HG02798 (cell line): Measurements from ENCODE around the gene DIDO1.

Experiments used
- ATAC-seq: cut with Tn5 transposase; IDR thresholded peaks from one replicate; pipeline ENCODE4 v1.9.1; 2021; ENCODE audit warnings: mild to moderate bottlenecking; ENCODE audit not compliant: unreplicated experiment, poor library complexity

The DIDO1 gene

DNA sequence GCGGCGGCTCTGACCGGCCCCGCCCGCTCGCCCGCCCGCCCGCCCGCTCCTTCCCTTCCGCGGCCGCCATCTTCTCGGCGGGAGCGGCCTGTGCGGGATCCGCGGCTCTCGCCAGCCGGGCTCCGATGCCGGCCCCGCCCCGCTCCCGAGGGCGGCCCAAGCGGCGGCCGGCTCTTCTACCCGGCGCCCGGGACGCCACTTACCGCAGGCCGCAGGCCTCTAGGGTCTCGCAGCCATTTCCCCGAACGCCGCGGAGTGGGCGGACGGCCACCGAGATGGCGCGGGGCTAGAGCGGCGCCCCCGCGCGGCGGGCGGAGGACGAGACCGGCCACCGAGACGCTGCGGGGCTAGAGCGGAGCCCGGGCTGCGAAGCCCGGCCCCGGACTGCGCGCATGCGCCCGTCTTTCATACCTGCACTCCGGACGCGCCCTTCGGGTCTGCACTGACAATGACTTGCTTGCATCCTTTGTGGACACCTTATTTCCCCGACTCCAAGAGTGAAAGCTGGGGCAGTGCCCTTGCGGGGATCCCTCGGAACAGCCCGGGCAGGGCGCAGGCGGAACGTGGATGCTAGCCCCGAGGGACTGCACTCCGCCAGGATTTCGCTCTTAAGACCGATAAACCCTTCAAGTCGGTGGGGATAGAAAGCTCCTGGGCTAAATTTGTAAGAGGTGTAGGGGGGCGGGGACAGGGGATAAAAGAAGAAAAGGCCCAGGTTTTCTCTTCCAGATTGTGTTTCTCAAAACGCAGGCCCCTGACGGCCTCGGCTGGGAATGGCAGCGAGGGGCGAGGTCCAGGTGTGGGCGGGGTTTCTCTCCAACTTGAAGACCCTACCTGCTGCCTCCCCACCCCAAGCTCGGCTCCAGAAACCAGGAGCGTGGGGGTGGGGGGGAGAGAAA, at the start of gene DIDO1:
DIDO1 (minus strand) TSS at position 277 of the 899 bp plus-strand sequence.
- ATAC-seq = peak; percentile 90

DNA sequence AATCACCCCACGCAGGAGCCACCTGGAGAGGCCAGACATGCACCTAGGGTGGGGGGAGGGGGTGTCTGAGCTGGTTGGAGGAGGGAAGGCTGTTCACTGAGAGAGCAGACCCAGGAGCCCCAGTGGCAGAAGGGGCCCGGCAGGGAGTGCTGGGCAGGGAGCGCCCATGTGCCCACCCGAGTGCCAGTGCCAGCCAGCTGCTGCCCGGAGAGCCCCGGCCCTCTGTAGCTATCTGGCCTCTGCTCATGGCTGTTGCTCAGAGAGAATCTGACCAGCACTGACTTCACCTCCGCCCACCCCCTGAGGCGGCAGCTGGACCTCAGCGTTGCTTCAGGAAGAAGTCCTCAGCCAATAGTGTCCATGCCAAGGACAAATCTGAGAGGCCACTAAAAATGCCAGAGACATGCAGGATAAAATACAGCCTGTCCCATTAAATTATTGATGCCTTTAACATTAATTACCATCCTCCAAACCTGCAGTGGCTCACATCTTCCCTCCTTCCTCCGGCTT, 49.0 kb upstream of the DIDO1 start:
- ATAC-seq = no peak

DNA sequence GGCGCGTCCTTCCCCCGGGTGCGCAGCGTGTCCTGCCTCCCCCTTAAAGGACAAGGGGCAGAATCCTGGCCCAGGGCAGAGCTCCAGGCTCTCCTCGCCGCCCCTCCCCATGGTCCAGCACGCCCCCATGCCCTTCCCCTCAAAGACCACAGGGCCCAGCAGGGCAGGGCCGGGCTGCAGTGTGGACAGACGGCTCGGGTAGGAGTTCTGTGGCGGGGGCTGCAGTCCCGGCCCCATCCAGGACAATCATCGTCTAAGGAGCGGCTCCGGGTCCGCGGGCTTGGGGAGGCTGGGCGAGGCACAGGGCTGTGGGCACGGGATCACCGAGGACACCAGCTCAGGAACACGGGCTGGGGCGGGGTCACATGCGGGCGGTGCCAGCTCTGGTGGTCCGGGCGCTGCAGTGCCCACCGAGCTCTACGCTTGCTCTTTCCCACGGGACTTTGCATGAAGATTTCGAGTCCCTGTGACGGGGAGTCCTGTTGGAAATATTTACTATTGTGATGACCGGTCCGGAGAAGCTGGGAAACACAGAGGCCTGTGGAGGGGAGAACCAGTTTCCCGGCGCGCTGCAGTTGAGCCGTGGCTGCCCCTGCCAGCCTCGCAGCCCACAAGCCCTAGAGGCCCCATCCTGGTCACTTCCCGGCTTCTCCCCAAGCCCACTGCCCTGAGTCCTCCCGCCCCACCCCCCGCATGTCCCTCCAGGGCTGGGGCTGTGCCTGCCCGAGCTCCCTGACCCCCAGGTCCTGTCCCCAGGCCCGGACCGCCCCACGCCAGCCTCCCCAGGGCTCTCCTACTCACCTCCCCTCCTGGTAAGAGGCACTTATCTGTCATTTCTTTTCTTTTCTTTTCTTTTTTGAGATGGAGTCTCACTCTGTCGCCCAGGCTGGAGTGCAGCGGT, 46.8 kb upstream of the DIDO1 start:
- no peak for ATAC-seq

DNA sequence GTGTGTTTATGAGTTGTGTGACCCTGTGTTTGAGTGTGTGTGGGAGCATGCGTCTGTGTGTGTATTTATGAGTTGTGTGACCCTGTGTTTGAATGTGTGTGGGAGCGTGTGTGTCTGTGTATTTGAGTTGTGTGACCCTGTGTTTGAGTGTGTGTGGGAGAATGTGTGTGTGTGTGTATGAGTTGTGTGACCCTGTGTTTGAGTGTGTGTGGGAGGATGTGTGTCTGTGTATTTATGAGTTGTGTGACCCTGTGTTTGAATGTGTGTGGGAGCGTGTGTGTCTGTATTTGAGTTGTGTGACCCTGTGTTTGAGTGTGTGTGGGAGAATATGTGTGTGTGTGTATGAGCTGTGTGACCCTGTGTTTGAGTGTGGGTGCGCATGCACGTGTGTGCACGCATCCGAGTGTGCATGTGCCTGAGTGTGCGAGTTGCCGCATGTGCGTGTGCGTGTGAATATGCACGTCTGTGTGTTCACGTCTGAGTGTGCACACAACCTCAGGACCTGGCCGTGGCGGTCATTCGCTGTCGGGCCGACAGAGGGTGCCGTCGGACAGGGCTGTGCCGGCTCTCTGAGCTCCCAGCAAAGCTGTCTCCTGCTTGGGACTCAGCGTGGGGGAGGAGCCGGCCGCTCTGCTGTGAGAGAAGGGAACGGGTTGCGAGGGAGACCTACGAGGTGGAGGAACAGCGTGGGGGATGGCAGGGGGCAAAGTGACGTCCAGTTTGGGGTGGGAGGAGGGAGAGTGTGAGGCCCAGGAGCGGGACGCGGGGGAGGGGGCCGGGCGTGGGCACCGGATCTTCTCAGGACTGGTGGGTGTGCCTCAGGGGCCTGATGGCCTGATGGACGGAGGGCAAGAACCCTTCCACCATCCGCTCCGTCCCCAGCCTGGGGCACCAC, 45.9 kb upstream of the DIDO1 start:
- peak; percentile 73 for ATAC-seq

DNA sequence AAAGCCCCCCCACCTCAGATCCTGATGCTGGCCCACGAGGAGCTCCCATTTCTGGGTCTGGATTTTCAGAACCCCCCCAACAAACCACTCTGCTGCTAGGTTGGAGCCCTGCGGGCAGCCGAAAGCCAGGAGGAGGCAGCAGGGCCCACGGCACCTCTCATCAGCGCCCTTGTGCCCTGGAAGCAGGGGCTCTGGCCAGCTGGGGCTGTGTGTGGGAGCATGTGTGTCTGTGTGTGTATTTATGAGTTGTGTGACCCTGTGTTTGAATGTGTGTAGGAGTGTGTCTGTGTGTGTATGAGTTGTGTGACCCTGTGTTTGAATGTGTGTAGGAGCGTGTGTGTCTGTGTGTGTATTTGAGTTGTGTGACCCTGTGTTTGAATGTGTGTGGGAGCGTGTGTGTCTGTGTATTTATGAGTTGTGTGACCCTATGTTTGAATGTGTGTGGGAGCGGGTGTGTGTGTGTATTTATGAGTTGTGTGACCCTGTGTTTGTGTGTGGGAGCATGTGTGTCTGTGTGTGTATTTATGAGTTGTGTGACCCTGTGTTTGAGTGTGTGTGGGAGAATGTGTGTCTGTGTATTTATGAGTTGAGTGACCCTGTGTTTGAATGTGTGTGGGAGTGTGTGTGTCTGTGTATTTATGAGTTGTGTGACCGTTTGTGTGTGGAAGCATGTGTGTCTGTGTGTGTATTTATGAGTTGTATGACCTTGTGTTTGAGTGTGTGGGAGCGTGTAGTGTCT, 45.1 kb upstream of the DIDO1 start:
- ATAC-seq = no peak

DNA sequence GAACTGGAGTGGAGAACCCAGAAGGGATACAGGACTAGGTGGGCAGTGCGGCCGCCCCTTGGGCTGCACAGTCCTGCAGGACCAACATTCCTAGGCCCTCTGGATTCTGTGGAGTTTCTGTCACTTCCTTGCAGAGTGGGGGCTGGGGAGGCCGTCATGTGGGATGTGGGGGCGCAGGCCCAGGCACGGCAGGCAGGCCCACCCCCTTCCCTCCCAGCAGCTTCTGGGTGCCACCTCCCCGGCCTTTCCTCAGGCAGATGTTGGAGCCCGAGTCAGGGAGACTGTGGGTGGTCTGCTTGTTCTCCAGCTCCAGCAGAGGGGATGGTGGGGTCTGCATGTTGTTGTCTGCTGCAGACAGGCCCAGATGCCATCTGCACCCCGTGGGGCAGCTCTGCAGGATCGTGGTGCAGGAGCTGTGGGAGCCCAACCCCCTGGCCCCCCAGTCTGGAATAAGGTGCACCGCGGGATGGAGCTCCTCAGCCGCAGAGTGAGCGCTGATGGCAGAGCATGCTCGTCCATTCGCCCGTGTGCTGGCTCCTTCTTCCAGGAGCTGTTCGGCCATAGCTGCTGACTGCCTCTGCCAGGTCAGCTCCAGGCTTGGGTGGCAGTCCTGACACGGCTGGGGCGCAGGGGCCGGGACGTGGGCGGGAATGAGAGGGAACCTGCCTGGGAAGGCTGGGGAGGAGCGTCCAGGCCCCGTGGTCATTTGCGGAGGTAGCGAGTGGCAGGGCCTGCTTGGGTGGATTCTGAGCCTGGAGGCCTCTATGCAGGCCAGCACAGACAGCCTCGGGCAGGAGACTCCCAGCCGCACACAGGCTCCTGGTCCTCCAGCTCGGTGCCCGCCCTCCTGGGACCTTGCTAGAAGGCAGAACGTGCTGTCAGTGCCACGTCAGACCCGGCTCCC, 44.3 kb upstream of the DIDO1 start:
- no peak for ATAC-seq

DNA sequence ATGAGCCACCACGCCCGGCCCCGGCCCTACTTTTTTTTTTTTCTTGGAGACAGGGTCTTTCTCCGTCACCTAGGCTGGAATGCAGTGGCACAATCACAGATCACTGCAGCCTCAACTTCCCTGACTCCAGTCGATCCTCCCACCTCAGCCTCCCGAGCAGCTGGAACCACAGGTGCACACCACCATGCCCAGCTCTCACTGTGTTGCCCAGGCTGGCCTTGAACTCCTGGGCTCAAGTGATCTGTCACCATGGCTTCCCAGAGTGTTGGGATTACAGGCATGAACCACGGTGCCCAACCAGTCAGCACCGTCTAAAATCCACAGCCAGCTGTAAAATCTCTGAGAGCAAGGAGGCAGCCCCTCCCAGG, 43.6 kb upstream of the DIDO1 start:
- no peak for ATAC-seq

DNA sequence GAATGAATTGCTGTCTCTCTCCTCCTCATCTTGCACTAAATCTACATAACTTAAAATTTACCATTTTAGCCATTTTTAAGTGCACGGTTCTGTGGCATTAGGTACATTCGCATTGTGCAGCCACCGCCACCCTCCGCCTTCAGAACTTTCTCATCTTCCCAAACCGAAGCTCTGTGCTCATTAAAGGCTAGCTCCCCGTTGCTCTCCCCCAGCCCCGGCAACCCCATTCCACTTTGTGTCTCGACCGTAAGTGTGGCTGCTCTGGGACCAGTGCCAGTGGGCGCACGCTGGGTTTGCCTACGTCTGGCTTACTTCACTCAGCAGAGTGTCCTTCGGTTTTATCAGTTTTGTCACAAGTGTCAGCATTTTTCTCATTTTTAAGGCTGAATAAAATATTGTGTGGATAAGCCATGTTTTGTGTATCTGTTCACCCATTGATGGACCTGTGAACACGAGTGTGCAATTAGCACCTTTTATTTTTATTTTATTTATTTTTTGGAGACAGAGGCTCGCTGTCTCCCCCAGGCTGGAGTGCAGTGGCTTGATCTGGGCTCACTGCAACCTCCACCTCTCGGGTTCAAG, 43.0 kb upstream of the DIDO1 start:
- ATAC-seq = no peak

DNA sequence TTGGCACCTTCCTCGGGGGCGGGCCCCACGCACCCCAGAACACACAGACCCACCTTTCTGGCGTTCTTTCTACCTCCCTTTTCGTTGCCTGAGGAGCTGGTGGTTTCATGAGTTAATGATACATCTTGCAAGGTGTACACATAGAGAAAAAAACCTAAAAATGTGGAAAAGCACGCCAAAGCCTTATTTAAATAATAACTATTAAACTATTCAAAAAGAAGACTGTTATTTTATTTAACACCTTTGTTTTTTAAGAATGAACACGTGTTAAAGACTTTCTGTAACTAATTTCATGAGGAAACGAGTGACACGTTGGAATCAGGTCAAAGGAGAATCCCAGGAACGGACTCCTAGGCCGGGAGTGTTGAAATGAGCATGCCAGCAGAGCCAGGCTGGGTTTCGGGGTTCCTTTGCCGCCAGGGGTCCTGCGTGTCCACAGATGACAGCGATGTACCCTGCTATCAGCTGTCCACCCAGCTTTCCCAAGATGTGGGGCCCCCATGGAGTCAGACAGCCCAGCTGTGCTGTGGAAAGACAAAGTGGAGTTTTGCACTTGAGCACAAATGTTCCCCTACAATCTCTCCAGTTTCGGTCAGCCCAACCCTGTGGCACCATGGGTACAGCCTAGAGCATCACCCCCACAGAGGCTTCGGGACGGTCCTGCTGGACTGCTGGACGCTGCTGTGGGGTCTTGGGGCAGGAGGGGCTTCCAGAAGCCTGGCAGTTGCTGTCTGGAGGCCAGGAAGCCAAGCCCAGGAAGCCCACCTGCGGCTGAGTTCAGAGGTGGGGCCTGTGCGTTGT, 42.3 kb upstream of the DIDO1 start:
- ATAC-seq = no peak

DNA sequence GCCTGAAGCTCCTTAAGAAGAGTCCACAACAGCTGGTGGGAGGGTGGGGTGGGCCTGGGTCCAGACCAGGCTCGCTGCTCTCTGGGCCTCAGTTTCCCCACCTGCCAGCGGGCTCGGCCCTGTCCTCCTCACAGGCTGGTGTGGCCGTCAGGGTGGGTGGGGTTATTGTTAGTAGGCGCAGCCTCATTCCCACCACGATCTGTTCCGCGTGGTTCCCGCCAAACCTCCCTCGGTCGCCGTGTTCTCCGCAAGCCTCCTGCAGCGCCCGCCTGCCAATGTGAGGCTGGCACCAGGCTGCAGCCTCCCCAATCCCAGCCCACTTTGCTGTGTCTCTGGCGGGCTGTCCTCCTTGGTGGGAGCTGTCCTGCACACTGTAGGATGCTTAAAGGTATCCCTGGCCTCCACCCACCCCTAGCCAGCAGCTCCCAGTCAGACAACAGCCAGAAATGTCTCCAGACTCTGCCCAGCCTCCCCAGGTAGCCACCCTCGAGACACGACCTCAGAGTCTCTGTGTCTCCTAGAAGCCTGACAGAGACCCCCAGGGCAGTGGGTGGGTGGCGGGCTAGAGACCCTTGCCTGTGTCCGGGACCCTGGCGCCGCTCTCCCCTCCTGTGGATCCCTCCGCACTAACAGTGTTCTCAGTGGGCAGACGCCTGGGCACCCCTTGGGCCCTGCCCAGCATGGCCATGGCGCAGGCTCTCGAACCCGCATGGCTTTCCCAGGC, 41.5 kb upstream of the DIDO1 start:
- ATAC-seq = no peak

DNA sequence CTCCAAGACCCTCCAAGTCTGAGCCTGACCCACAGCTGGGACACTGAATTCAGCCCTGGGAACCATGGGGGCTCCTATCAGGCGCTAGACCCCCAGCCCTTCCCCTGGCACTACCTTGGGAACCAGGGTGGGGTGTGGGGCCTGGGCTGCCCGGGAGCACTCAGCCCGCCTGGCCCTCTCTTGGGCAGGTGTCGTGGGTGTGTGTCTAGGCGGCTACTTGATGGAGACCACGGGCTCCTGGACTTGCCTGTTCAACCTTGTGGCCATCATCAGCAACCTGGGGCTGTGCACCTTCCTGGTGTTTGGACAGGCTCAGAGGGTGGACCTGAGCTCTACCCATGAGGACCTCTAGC, 40.8 kb upstream of the DIDO1 start:
- no peak for ATAC-seq

DNA sequence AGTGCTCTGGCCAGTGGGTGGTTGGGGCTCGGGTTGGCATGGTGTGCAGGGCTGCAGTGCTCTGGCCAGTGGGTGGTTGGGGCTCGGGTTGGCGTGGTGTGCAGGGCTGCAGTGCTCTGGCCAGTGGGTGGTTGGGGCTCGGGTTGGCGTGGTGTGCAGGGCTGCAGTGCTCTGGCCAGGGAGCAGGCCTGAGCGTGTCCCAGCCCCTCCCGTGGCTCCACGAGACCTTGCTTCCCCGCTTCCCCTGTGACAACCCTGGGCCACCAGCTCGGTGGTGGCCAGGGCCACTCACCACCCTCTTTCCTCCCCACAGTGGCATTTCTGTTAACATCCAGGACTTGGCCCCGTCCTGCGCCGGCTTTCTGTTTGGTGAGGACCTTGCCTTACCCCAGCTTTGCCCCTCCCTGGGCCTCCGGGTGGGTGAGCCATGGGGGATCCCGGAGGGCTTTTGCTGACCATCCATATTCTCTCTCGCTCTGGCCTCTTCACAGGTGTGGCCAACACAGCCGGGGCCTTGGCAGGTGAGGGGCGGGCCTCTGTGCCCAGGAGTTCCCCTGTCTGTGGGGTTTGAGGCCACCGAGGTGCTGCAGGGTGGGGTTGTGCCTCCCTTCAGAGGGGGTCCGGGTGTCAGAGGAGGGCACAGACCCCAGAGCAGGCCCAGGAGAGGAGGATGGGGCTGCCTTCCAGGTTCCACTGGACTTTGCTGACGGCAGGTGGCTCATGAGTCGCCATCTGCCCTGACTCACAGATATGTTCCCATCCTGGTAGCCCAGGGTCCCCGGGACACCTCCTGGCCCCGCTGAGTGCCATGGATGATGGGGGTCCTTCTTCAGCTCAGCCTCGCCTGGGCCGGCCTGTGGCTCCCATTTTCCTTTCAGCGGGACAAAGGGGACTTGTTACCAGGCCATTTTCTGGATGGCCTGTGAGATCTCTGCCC, 40.2 kb upstream of the DIDO1 start:
- ATAC-seq = no peak

DNA sequence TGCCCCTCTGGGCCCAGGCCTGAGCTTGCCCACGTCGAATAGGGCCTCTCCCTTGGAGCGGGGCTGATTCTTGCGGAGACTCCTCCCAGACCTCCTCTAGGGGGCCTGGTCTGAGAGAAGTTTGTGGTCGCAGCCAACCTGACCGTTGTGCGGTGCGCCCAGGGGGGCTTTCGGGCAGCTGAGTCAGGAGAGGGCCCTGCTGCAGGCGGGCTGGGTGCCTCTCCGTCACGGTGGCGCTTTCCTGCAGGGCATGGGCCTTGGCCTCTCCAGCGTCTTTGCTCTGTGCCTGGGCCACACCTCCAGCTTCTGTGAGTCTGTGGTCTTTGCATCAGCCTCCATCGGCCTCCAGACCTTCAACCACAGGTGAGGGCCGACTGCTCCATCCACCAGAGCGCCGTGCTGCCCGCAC, 39.1 kb upstream of the DIDO1 start:
- ATAC-seq = no peak

DNA sequence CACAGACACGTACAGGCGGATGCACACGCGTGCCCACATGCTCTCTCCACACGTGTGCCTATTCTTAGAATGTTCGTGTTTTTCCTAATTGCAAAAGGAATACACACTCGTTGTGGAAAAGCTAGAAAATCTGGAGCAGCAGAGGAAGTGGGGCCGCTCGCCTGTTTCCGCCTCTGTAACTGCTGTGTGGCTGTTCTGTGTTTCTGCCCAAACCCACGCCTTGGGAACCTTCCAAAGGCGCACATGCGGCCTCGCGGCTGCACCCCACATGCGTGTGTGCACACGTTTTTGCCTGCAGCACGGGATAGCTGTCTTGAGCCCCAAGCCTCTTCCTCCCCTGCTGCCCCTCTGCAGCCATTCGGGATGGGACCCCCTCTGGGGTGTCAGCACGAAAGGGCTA, 38.4 kb upstream of the DIDO1 start:
- no peak for ATAC-seq

DNA sequence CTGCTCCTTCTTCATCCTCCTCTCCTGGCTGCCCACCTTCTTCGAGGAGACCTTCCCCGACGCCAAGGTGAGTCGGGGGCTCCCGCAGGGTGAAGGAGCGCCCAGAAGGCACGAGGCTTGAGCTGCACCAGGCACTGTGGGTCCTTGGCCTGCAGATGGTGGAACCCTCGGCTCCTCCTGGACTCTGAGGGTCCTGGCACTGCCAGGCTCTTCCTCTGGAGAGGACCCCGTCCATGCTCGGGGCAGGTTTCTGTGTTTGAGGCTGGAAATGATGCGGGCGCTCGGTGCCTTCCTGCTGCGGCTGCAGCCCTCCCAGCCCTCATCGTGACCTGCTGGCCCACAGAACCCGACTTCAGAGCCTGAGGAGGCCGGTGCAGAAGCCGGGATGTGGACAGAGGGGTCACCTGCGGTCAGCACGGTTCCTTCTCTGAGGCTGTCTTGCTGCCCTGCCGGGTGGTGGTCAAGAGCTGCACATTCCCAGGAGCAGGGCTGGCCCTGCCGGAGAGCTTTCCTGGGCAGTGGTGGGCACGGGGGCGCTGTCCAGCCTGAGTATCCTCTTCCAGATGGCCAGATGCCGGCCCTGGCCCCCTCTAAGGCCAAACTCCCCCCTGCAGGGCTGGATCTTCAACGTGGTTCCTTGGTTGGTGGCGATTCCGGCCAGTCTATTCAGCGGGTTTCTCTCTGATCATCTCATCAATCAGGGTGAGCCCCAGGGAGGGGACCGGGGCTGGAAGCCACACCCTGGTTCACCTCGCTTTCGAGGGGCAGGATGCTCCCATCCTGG, 37.5 kb upstream of the DIDO1 start:
- no peak for ATAC-seq
